ENCODE results near the gene MPHOSPH10.
A peak's percentile ranks its signal among the peaks of the same experiment; 100 is the strongest.

Gene MPHOSPH10

DNA sequence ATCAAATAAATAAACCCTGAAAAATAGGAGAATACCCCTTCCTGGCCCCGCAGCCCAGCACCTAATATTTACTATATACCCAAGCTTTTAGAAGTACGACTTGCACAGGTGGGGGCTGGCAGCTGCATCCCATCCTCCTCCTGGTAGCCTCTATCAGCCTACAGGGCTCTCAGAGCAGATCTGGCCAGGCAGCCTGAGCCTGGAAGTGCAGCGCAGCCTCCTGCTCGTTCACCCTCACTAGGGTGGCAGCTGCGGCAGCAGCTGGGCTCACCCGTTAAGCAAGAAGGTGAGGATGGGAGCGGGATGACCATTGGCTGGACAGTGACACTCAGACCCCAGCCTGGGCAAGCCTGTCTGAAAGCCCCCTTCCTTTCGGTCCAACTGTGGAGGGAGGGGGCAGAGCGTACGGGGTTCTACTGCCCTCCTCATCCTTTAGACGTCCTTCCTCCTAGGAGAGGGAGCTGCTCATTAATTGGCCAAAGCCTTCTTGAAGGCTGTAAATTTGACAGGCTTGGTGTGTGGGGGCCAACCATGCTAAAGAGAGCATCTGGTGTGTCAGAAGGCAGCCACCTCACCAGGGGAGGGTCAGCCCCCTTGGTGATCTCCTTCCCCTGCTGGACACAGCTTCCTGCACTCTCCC lies 23.3 kb downstream of the MPHOSPH10 start:
- 0 out of 2 replicates have a peak, but pooled peaks cover 8% of the 10 kb centered on the region for H3K36me3 ChIP-seq (replicated peaks; ENCODE audit: insufficient read depth, low read length)
- no peak for TF ChIP-seq EZH2phosphoT487 (IDR thresholded peaks at IDR 0.05; ENCODE audit: low read length)
- TF ChIP-seq, protein P1, sequence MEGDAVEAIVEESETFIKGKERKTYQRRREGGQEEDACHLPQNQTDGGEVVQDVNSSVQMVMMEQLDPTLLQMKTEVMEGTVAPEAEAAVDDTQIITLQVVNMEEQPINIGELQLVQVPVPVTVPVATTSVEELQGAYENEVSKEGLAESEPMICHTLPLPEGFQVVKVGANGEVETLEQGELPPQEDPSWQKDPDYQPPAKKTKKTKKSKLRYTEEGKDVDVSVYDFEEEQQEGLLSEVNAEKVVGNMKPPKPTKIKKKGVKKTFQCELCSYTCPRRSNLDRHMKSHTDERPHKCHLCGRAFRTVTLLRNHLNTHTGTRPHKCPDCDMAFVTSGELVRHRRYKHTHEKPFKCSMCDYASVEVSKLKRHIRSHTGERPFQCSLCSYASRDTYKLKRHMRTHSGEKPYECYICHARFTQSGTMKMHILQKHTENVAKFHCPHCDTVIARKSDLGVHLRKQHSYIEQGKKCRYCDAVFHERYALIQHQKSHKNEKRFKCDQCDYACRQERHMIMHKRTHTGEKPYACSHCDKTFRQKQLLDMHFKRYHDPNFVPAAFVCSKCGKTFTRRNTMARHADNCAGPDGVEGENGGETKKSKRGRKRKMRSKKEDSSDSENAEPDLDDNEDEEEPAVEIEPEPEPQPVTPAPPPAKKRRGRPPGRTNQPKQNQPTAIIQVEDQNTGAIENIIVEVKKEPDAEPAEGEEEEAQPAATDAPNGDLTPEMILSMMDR (IDR thresholded peaks at IDR 0.05; ENCODE audit: low read length): no peak
- no peak for TF ChIP-seq EZH2 (optimal IDR thresholded peaks at IDR 0.05; ENCODE audit: low read depth, low read length)
- H3K4me3 ChIP-seq (ENCODE audit: low read length): no peak overlapping the region
- H2AFZ ChIP-seq (ENCODE audit: low read length): no peak overlapping the region
- H3K4me2 ChIP-seq (ENCODE audit: low read depth, low read length): no peak overlapping the region
- 0 out of 2 replicates have a peak, but pooled peaks cover 4% of the 10 kb centered on the region for H3K27me3 ChIP-seq (replicated peaks; ENCODE audit: insufficient read depth, low read length)
- H4K20me1 ChIP-seq (ENCODE audit: insufficient read depth, low read length): no peaks in the 10 kb centered on the region
- H3K79me2 ChIP-seq (ENCODE audit: low read length): no peaks in the 10 kb centered on the region
- DNase-seq: no peak
- H3K4me1 ChIP-seq (ENCODE audit: low read length): no peaks in the 10 kb centered on the region
- no peaks in the 10 kb centered on the region for H3K9me3 ChIP-seq (replicated peaks; ENCODE audit: insufficient read depth, low read length)
- no peak overlapping the region for H3K9ac ChIP-seq (ENCODE audit: low read length)
- H3K27ac ChIP-seq (ENCODE audit: low read length): no peak overlapping the region
- H3K9me2 ChIP-seq (replicated peaks; ENCODE audit: insufficient read depth, low read length): no peaks in the 10 kb centered on the region
- H3F3A ChIP-seq (ENCODE audit: insufficient read depth, low read length): no peaks in the 10 kb centered on the region

DNA sequence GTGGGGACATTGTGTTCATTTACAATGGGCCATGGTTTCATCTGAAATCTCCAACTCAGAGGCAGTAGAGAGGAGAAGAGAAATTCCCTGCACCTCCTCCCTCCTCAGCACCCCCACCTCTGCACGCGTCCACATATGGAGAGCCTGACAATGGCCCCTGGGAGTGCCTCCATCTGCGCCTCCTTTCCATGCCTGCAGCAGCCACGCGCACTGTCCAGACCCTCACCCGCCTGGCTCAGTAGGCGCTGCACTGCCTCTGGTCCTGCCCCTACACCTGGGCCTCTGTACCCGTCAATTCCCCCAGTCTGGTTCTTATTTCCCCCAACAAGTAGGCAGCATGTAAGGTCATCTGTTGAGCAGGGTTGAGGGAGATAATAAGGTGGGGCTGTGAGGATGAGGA lies 23.8 kb downstream of the MPHOSPH10 start:
- no peaks in the 10 kb centered on the region for H3K9me2 ChIP-seq (replicated peaks; ENCODE audit: insufficient read depth, low read length)
- H3K9me3 ChIP-seq (replicated peaks; ENCODE audit: insufficient read depth, low read length): no peaks in the 10 kb centered on the region
- no peak overlapping the region for H3K27ac ChIP-seq (ENCODE audit: low read length)
- H3F3A ChIP-seq (ENCODE audit: insufficient read depth, low read length): no peaks in the 10 kb centered on the region
- no peak for DNase-seq
- H2AFZ ChIP-seq (ENCODE audit: low read length): no peak overlapping the region
- TF ChIP-seq EZH2 (optimal IDR thresholded peaks at IDR 0.05; ENCODE audit: low read depth, low read length) (no peak), EZH2phosphoT487 (IDR thresholded peaks at IDR 0.05; ENCODE audit: low read length) (no peak)
- TF ChIP-seq, protein P1 (IDR thresholded peaks at IDR 0.05; ENCODE audit: low read length): no peak
- H3K4me3 ChIP-seq (ENCODE audit: low read length): no peak overlapping the region
- H4K20me1 ChIP-seq (ENCODE audit: insufficient read depth, low read length): no peaks in the 10 kb centered on the region
- H3K9ac ChIP-seq (ENCODE audit: low read length): no peak overlapping the region
- H3K4me1 ChIP-seq (ENCODE audit: low read length): no peaks in the 10 kb centered on the region
- H3K79me2 ChIP-seq (ENCODE audit: low read length): no peaks in the 10 kb centered on the region
- 0 out of 2 replicates have a peak, but pooled peaks cover 3% of the 10 kb centered on the region for H3K36me3 ChIP-seq (replicated peaks; ENCODE audit: insufficient read depth, low read length)
- no peak overlapping the region for H3K4me2 ChIP-seq (ENCODE audit: low read depth, low read length)
- H3K27me3 ChIP-seq (replicated peaks; ENCODE audit: insufficient read depth, low read length): 0 out of 2 replicates have a peak, but pooled peaks cover 4% of the 10 kb centered on the region

DNA sequence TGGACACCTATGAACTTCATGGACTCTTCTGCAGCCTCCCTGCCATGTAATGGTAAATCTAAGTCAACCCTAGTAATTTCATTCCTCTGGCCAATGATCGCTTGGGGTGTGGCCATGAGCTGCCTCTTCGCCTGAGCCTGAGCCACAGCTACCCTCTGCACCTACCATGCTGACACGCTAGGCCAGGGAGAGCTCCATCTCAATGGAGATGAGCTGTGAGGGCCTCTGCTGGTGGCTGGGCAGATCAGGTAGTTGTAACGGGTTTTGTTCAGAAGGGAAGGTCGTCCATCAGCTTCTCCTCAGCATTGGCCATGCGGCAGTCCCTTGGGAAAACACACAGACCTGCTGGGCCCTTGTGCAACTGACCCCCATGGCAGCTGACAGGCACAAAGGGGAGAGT lies 24.4 kb downstream of the MPHOSPH10 start:
- H3K36me3 ChIP-seq (replicated peaks; ENCODE audit: insufficient read depth, low read length): no peaks in the 10 kb centered on the region
- H3K27ac ChIP-seq (ENCODE audit: low read length): no peak overlapping the region
- H3K9ac ChIP-seq (ENCODE audit: low read length): no peak overlapping the region
- H3F3A ChIP-seq (ENCODE audit: insufficient read depth, low read length): no peaks in the 10 kb centered on the region
- TF ChIP-seq, protein P1 (IDR thresholded peaks at IDR 0.05; ENCODE audit: low read length): peak; percentile 53
- TF ChIP-seq EZH2 (optimal IDR thresholded peaks at IDR 0.05; ENCODE audit: low read depth, low read length): no peak
- H3K4me2 ChIP-seq (ENCODE audit: low read depth, low read length): no peak overlapping the region
- H3K4me3 ChIP-seq (ENCODE audit: low read length): no peak overlapping the region
- H3K4me1 ChIP-seq (ENCODE audit: low read length): no peaks in the 10 kb centered on the region
- no peaks in the 10 kb centered on the region for H3K9me2 ChIP-seq (replicated peaks; ENCODE audit: insufficient read depth, low read length)
- DNase-seq: peak; percentile 53
- no peak overlapping the region for H2AFZ ChIP-seq (ENCODE audit: low read length)
- 0 out of 2 replicates have a peak, but pooled peaks cover 4% of the 10 kb centered on the region for H3K27me3 ChIP-seq (replicated peaks; ENCODE audit: insufficient read depth, low read length)
- H4K20me1 ChIP-seq (ENCODE audit: insufficient read depth, low read length): no peaks in the 10 kb centered on the region
- H3K79me2 ChIP-seq (ENCODE audit: low read length): no peaks in the 10 kb centered on the region
- H3K9me3 ChIP-seq (replicated peaks; ENCODE audit: insufficient read depth, low read length): no peaks in the 10 kb centered on the region
